Endothelial cell of umbilical vein (primary cell): ENCODE measurements around the gene JPH3. TPM values are rescaled to one million over a fixed set of nuclear protein-coding genes. Genes with fewer than 3 reads are reported as not detected.

Experiments
- BruUV-seq: library from RNA; stranded (reverse); fragments of 400-500 nt; replicated peaks from 2 replicates; lab custom pipeline; 2021; lab: Mats Ljungman, UMichigan
- CTCF ChIA-PET: fragments of 300-600, 350-600 bp; sonication (Branson Sonifier 250); formaldehyde crosslinking; loops from one replicate; lab custom pipeline; 2021; ENCODE audit warnings: antibody characterized with exemption, inconsistent platforms; lab: Charles Lee
- POLR2A ChIA-PET: fragments of 300-600, 350-600 bp; sonication (Branson Sonifier 250); formaldehyde crosslinking; loops from one replicate; lab custom pipeline; 2021; ENCODE audit warnings: antibody characterized with exemption, inconsistent platforms; lab: Charles Lee
- DNase-seq: peaks from one replicate; pipeline ENCODE4 v3.0.0-alpha.2; 2011; ENCODE audit warnings: low read depth, low spot score
- FAIRE-seq: peaks from 2 replicates; lab custom pipeline; 2011; peaks lifted over from hg19 to GRCh38; lab: Jason Lieb, UNC
- H2AFZ ChIP-seq: 2 replicates; pipeline ENCODE4 v1.6.0; 2012; ENCODE audit warnings: low read depth, low read length, control low read depth, inconsistent platforms
- H3K27ac ChIP-seq: 2 replicates; pipeline ENCODE4 v1.5.1; 2011; ENCODE audit warnings: low read depth, mild to moderate bottlenecking, control low read depth, low read length, moderate library complexity; ENCODE audit not compliant: insufficient read depth
- H3K27me3 ChIP-seq, 2 experiments: 2 replicates each; pipeline versions ENCODE4 v1.6.0 to v1.6.1; 2011; ENCODE audit warnings: low read length in 2 of 2, mixed read lengths in 1 of 2; ENCODE audit not compliant: control insufficient read depth in 2 of 2, insufficient read depth in 2 of 2
- H3K36me3 ChIP-seq, 2 experiments: 2 replicates in 1 of 2; 3 replicates in 1 of 2; pipeline ENCODE4 v1.5.1; 2011; ENCODE audit warnings: low read length in 2 of 2, mild to moderate bottlenecking in 1 of 2, moderate library complexity in 1 of 2; ENCODE audit not compliant: control insufficient read depth in 2 of 2, insufficient read depth in 2 of 2; ENCODE audit errors: extremely low read depth in 1 of 2
- H3K4me1 ChIP-seq: 3 replicates; pipeline ENCODE4 v1.5.1; 2011; ENCODE audit warnings: mild to moderate bottlenecking, low read length; ENCODE audit not compliant: control insufficient read depth, insufficient read depth; ENCODE audit errors: extremely low read depth
- H3K4me2 ChIP-seq: 2 replicates; pipeline ENCODE4 v1.6.1; 2011; ENCODE audit warnings: low read length, control low read depth, mixed read lengths; ENCODE audit not compliant: insufficient read depth
- H3K4me3 ChIP-seq, 3 experiments: fragments of 200-600 bp in 1 of 3; sonication (generic), shearing (Covaris generic) in 1 of 3; replicated peaks in 1 of 3; 2 replicates each; pipeline ENCODE4 v1.5.1; 2011 to 2016; ENCODE audit warnings: control low read depth in 3 of 3, low read length in 3 of 3, mild to moderate bottlenecking in 2 of 3, inconsistent platforms in 1 of 3, low read depth in 1 of 3, moderate library complexity in 1 of 3; ENCODE audit not compliant: insufficient read depth in 1 of 3
- H3K79me2 ChIP-seq: 2 replicates; pipeline ENCODE4 v1.6.0; 2012; ENCODE audit warnings: low read length, inconsistent platforms; ENCODE audit not compliant: control insufficient read depth, insufficient read depth
- H3K9ac ChIP-seq: replicated peaks from 2 replicates; pipeline ENCODE3; 2011; ENCODE audit warnings: low read length, control low read depth; ENCODE audit not compliant: insufficient read depth; ENCODE audit errors: extremely low read depth
- H3K9me1 ChIP-seq: replicated peaks from 3 replicates; pipeline ENCODE4 v1.6.0; 2011; ENCODE audit warnings: mild to moderate bottlenecking, low read length; ENCODE audit not compliant: control insufficient read depth, insufficient read depth; ENCODE audit errors: extremely low read depth
- H3K9me3 ChIP-seq: replicated peaks from 2 replicates; pipeline ENCODE4 v1.5.1; 2012; ENCODE audit warnings: low read length, inconsistent platforms; ENCODE audit not compliant: control insufficient read depth, insufficient read depth
- H4K20me1 ChIP-seq: replicated peaks from 2 replicates; pipeline ENCODE3; 2011; ENCODE audit warnings: mild to moderate bottlenecking, low read length; ENCODE audit not compliant: control insufficient read depth, insufficient read depth; ENCODE audit errors: extremely low read depth
- EZH2 ChIP-seq: IDR thresholded peaks from 2 replicates; pipeline ENCODE4 v1.6.1; 2012; ENCODE audit warnings: borderline replicate concordance, low read depth, mild to moderate bottlenecking, moderate library complexity, low read length, inconsistent platforms; ENCODE audit not compliant: severe bottlenecking
- FOS ChIP-seq: IDR thresholded peaks from 2 replicates; pipeline ENCODE4 v1.6.1; 2011; ENCODE audit warnings: mild to moderate bottlenecking, low read length, moderate library complexity, borderline replicate concordance; ENCODE audit not compliant: insufficient read depth
- GATA2 ChIP-seq: IDR thresholded peaks from 2 replicates; pipeline ENCODE4 v1.7.0; 2011; ENCODE audit warnings: low read depth, mild to moderate bottlenecking, moderate library complexity, mixed read lengths, low read length; ENCODE audit not compliant: insufficient read length, insufficient read depth
- JUN ChIP-seq: IDR thresholded peaks from 2 replicates; pipeline ENCODE4 v1.6.1; 2011; ENCODE audit warnings: borderline replicate concordance, low read depth; ENCODE audit not compliant: insufficient read length, insufficient read depth
- MYC ChIP-seq: IDR thresholded peaks from one replicate; pipeline ENCODE4 v1.6.1; 2011; ENCODE audit warnings: mild to moderate bottlenecking, low read depth, low read length
- POLR2A ChIP-seq: IDR thresholded peaks from 2 replicates; pipeline ENCODE4 v1.6.1; 2012; ENCODE audit warnings: low read depth, mild to moderate bottlenecking, control low read depth, low read length
- POLR2AphosphoS5 ChIP-seq: IDR thresholded peaks from 2 replicates; pipeline ENCODE4 v1.6.1; 2012; ENCODE audit warnings: low read depth, mild to moderate bottlenecking, control low read depth, low read length, moderate library complexity; ENCODE audit not compliant: insufficient read depth
- dilution Hi-C: fragments of 300-500 bp; cut with MboI; formaldehyde crosslinking; loops from one replicate; pipeline ENCODE4 v1.15.0; 2019; ENCODE audit warnings: low sequenced_read_pairs; ENCODE audit not compliant: extremely low pct_ligation_motif_present
- intact Hi-C: fragments of 100-400 bp; cut with micrococcal nuclease; formaldehyde crosslinking; loops from one replicate; pipeline ENCODE4 v1.10.0; 2022
- polyA plus RNA-seq, 4 experiments: library from polyadenylated mRNA; depleted of rRNA in 3 of 4; stranded (reverse) in 3 of 4; unstranded in 1 of 4; fragments of >200 nt; gene quantifications; 2 replicates each; pipeline versions ENCODE4 v1.2.1 to v1.2.3, GENCODE V29; 2011 to 2012; ENCODE audit warnings: missing spikeins in 1 of 4
- total RNA-seq: library from RNA; stranded (reverse); gene quantifications from 2 replicates; pipeline ENCODE4 v1.2.3, GENCODE V29; 2021
- TF ChIP-seq, protein P1 (sequence below): IDR thresholded peaks from 2 replicates; pipeline ENCODE4 v1.6.1; 2011; ENCODE audit not compliant: insufficient read depth, insufficient read length
- TF ChIP-seq, protein P2 (sequence below), 2 donors: IDR thresholded peaks; 1 replicate in 1 of 2; 2 replicates in 1 of 2; pipeline ENCODE4 v1.5.1; 2011; ENCODE audit warnings: low read length in 2 of 2, mild to moderate bottlenecking in 2 of 2, moderate library complexity in 2 of 2, control low read depth in 1 of 2, inconsistent platforms in 1 of 2, low read depth in 1 of 2; ENCODE audit not compliant: insufficient read depth in 1 of 2; ENCODE audit errors: extremely low read depth in 1 of 2

The JPH3 gene
- total and polyA plus RNA-seq, 2 donors (not counting 3 experiments of a cell fraction or from before 2014, with no cell fraction given) = 0.22 to 0.30 TPM

DNA sequence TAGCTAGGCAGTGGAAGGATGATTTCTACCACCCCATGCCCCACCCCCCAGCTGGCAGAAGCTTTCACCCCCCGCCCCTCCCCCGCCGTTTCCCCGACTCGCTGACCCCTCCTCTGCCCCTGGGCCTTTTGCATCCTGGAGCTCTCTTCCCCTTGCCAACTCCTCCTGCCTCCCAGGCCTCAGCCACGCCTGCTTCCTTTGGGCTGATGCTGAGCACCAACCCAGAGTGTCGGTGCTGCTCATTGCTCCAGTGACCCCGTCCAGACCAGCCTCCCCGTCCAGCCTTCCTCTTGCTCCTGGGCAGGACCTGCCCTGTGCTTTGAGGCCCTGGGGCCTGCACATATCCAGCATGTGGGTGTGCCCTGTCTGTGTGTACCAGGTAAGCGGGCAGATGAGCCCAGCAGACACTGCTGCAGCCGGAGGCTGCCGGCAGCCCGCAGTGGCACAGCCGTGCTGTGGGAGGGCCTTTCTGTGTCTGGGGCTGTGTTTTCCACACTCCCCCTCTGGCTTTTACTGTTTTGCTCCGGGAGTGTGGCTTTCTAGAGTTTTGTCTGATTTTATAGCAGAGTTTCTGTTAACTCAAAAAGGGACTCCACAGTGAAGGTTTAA, 72.9 kb downstream of the JPH3 start:
- dilution Hi-C loops (no loop called here), intact Hi-C loops (no loop called here)
- Histone ChIP-seq H3K79me2 (no peaks in the 10 kb centered on the region), H3K27me3 (no peaks in the 10 kb centered on the region), H3K9ac (no peak overlapping the region), H3K9me1 (no peaks in the 10 kb centered on the region), H3K9me3 (no peaks in the 10 kb centered on the region), H2AFZ (peak overlapping the region; percentile 51), H3K36me3 (no peaks in the 10 kb centered on the region), H3K4me3 (no peak overlapping the region), H3K4me2 (no peak overlapping the region), H4K20me1 (no peaks in the 10 kb centered on the region), H3K27ac (no peak overlapping the region), H3K4me1 (peaks cover 3% of the 10 kb centered on the region)
- CTCF ChIA-PET = interaction anchor here (0.6 kb wide), 1 partner anchor 27 kb away, joined by 4 read pairs; no protein-coding TSS in a partner anchor
- POLR2A ChIA-PET = interaction anchor here (0.6 kb wide), 1 partner anchor 13 kb away, joined by 6 read pairs; no protein-coding TSS in a partner anchor
- FAIRE-seq = no peak
- TF ChIP-seq EZH2 (no peak), FOS (no peak), JUN (no peak), GATA2 (no peak), MYC (no peak), POLR2A (no peak), POLR2AphosphoS5 (no peak)
- TF ChIP-seq, protein P1, sequence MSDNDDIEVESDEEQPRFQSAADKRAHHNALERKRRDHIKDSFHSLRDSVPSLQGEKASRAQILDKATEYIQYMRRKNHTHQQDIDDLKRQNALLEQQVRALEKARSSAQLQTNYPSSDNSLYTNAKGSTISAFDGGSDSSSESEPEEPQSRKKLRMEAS = no peak
- TF ChIP-seq, protein P2, sequence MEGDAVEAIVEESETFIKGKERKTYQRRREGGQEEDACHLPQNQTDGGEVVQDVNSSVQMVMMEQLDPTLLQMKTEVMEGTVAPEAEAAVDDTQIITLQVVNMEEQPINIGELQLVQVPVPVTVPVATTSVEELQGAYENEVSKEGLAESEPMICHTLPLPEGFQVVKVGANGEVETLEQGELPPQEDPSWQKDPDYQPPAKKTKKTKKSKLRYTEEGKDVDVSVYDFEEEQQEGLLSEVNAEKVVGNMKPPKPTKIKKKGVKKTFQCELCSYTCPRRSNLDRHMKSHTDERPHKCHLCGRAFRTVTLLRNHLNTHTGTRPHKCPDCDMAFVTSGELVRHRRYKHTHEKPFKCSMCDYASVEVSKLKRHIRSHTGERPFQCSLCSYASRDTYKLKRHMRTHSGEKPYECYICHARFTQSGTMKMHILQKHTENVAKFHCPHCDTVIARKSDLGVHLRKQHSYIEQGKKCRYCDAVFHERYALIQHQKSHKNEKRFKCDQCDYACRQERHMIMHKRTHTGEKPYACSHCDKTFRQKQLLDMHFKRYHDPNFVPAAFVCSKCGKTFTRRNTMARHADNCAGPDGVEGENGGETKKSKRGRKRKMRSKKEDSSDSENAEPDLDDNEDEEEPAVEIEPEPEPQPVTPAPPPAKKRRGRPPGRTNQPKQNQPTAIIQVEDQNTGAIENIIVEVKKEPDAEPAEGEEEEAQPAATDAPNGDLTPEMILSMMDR (IDR thresholded peaks at IDR 0.05; ENCODE audit: extremely low read depth in 1 of 2, insufficient read depth in 1 of 2, low read depth in 1 of 2, low read length in 2 of 2) = no peak
- BruUV-seq = no TSS peak
- DNase-seq = peak; percentile 43
